Brain microvascular endothelial cell (primary cell): Measurements from ENCODE around the gene ZDHHC17.

Experiments
- DNase-seq: peaks from one replicate; pipeline ENCODE4 v3.0.0-alpha.2; 2020
- H3K27ac ChIP-seq: fragments of 250-450 bp; sonication (Bioruptor Pico); 2 replicates; pipeline ENCODE4 v1.5.1; 2020; ENCODE audit warnings: mild to moderate bottlenecking, moderate library complexity
- H3K27me3 ChIP-seq: fragments of 250-450 bp; sonication (Bioruptor Pico); replicated peaks from 2 replicates; pipeline ENCODE4 v1.5.1; 2020; ENCODE audit warnings: mild to moderate bottlenecking
- H3K36me3 ChIP-seq: fragments of 250-450 bp; sonication (Bioruptor Pico); replicated peaks from 2 replicates; pipeline ENCODE4 v1.5.1; 2020; ENCODE audit warnings: mild to moderate bottlenecking
- H3K4me3 ChIP-seq: 2 replicates; pipeline ENCODE4 v1.5.1; 2011; ENCODE audit warnings: low read depth, mild to moderate bottlenecking, control low read depth, low read length, moderate library complexity
- CTCF ChIP-seq: IDR thresholded peaks from 2 replicates; pipeline ENCODE4 v1.5.1; 2011; ENCODE audit warnings: low read depth, mild to moderate bottlenecking, moderate library complexity, low read length, control low read depth, inconsistent platforms; ENCODE audit errors: missing control alignments
- in situ Hi-C: cut with HindIII; loops from 2 replicates; pipeline ENCODE4 v1.10.0; 2017; ENCODE audit warnings: low sequenced_read_pairs, low pct_ligation_motif_present

Gene ZDHHC17

GRCh38 chr12:76763746-76764675 lies at the start of gene ZDHHC17:
Gene ZDHHC17, plus strand, starts transcription at chr12:76764115. Its CDS starts 122 bp downstream, at chr12:76764237.
- H3K4me3 ChIP-seq, result peak within 1 kb of the TSS; percentile 94
- H3K27ac ChIP-seq, result peak within 1 kb of the TSS; percentile 92
- in situ Hi-C loops, result no loop called here
- H3K36me3 ChIP-seq, result no peaks in the 10 kb centered on the region
- H3K27me3 ChIP-seq, result no peaks in the 10 kb centered on the region
- DNase-seq, result peak; percentile 86
- TF ChIP-seq CTCF, result no peak

- H3K27ac ChIP-seq, result no peak overlapping the region
- DNase-seq, result no peak
- H3K4me3 ChIP-seq, result no peak overlapping the region
- H3K36me3 ChIP-seq, result no peaks in the 10 kb centered on the region
- H3K27me3 ChIP-seq, result no peaks in the 10 kb centered on the region
- TF ChIP-seq CTCF, result no peak
- in situ Hi-C loops, result no loop called here
Observed at GRCh38 chr12:76714415-76714814, 49.5 kb upstream of the ZDHHC17 start.

GRCh38 chr12:76714861-76715260 lies 49.1 kb upstream of the ZDHHC17 start:
- in situ Hi-C loops, result no loop called here
- Histone ChIP-seq H3K4me3 (no peak overlapping the region), H3K36me3 (no peaks in the 10 kb centered on the region), H3K27ac (no peak overlapping the region), H3K27me3 (no peaks in the 10 kb centered on the region)
- DNase-seq, result no peak
- no peak for TF ChIP-seq CTCF

GRCh38 chr12:76715332-76715731 lies 48.6 kb upstream of the ZDHHC17 start:
- in situ Hi-C loops, result no loop called here
- no peaks in the 10 kb centered on the region for H3K27me3 ChIP-seq
- no peak for DNase-seq
- H3K4me3 ChIP-seq, result no peak overlapping the region
- no peaks in the 10 kb centered on the region for H3K36me3 ChIP-seq
- TF ChIP-seq CTCF, result no peak
- no peak overlapping the region for H3K27ac ChIP-seq

- no peaks in the 10 kb centered on the region for H3K27me3 ChIP-seq
- no peak overlapping the region for H3K4me3 ChIP-seq
- H3K27ac ChIP-seq, result peak overlapping the region; percentile 26
- TF ChIP-seq CTCF, result no peak
- DNase-seq, result no peak
- in situ Hi-C loops, result no loop called here
- no peaks in the 10 kb centered on the region for H3K36me3 ChIP-seq
Observed at GRCh38 chr12:76717314-76717713, 46.6 kb upstream of the ZDHHC17 start.
